Ovary (tissue), 3 donors: Measurements from ENCODE around the gene NXF1.

Source experiments
- EP300 ChIP-seq: sonication (generic); formaldehyde crosslinking; IDR thresholded peaks from one replicate; pipeline ENCODE4 v1.6.1; 2017; ENCODE audit warnings: antibody characterized with exemption
- TF ChIP-seq, protein P1 (sequence below), 3 donors: fragments of 450-650 bp in 2 of 3; fragments of 200-600 bp in 1 of 3; IDR thresholded peaks; one replicate each; pipeline versions ENCODE4 v1.5.1 to v1.8.0; 2016 to 2022; ENCODE audit warnings: antibody characterized with exemption in 3 of 3, mild to moderate bottlenecking in 1 of 3
- donor health status: DM: no; HTN: no; CAD: no.

DNA sequence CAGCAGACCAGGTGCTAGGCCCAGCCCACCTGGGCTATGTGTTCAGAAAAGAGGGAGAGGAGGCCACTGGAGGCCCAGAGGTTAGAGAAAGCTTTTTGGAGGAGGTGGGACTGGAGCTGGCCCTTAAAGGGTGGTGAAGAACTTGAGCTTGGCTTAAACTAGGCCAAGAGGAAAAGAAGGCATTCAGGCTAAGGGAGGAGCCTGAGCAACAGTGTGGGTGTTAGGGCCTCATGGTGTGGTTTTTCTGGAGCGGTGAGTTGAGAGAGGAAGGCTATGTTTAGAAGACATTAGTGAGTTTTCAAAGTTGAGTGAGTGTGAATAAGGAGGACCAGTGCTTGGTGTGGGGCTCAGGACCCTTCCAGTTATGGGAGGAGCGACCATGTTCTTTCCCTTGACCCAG is 27.9 kb downstream of the NXF1 start:
- TF ChIP-seq, protein P1, sequence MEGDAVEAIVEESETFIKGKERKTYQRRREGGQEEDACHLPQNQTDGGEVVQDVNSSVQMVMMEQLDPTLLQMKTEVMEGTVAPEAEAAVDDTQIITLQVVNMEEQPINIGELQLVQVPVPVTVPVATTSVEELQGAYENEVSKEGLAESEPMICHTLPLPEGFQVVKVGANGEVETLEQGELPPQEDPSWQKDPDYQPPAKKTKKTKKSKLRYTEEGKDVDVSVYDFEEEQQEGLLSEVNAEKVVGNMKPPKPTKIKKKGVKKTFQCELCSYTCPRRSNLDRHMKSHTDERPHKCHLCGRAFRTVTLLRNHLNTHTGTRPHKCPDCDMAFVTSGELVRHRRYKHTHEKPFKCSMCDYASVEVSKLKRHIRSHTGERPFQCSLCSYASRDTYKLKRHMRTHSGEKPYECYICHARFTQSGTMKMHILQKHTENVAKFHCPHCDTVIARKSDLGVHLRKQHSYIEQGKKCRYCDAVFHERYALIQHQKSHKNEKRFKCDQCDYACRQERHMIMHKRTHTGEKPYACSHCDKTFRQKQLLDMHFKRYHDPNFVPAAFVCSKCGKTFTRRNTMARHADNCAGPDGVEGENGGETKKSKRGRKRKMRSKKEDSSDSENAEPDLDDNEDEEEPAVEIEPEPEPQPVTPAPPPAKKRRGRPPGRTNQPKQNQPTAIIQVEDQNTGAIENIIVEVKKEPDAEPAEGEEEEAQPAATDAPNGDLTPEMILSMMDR (IDR thresholded peaks at IDR 0.05), result no peak
- no peak for TF ChIP-seq EP300
